ENCODE data around the gene TOPBP1. TPM values are rescaled to one million over a fixed set of nuclear protein-coding genes. Genes with fewer than 3 reads are reported as not detected.

The TOPBP1 gene
- total RNA-seq, 1 donor from 2014 or later, result 10.6 TPM

DNA sequence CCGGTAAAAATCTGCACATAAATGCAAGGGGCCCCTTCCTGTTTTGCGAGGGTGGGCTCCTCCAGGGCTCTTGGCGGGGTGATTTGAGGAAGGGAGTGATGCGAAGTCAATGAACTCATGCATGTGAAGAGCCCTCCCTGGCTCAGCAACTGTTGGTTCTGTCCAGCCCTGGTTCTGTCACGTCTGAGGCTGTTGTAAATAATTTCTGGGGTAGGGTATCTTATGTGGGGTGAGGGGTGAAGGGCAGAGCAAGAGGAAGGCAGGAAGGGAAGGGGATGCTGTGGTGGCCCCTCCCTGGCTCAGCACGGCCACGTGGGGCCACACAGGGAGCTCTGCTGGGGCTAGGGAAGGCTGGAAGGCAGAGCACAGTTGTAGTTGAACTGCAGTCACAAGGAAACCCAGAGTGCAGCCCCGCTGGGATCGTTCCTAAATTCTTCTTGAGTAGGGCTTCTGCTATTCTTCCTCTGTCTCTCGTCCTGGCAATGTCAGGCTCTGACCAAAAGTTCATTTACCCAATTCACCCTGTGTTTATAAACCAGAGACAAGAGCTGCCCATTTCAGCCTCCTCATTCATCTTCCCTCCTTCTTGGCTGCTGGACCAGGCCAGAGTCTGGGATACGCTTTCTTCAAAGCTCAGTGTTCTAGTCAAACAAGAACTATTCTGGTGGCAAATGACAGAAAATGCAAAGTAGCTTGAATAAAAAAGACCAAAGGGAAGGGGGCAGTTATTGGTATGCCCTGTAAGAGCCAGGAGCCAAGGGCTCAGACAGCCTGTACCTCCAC is 14.8 kb upstream of the TOPBP1 start:
- intact Hi-C loops (cut with DNase I), result no loop called here
- TF ChIP-seq, protein P1, sequence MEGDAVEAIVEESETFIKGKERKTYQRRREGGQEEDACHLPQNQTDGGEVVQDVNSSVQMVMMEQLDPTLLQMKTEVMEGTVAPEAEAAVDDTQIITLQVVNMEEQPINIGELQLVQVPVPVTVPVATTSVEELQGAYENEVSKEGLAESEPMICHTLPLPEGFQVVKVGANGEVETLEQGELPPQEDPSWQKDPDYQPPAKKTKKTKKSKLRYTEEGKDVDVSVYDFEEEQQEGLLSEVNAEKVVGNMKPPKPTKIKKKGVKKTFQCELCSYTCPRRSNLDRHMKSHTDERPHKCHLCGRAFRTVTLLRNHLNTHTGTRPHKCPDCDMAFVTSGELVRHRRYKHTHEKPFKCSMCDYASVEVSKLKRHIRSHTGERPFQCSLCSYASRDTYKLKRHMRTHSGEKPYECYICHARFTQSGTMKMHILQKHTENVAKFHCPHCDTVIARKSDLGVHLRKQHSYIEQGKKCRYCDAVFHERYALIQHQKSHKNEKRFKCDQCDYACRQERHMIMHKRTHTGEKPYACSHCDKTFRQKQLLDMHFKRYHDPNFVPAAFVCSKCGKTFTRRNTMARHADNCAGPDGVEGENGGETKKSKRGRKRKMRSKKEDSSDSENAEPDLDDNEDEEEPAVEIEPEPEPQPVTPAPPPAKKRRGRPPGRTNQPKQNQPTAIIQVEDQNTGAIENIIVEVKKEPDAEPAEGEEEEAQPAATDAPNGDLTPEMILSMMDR (IDR thresholded peaks at IDR 0.05), result no peak
- Histone ChIP-seq H3K4me1 (no peaks in the 10 kb centered on the region), H3K9me3 (peaks cover 0 to 5% of the 10 kb centered on the region in 2 donors), H3K4me3 (no peak overlapping the region), H3K36me3 (no peaks in the 10 kb centered on the region), H3K27ac (no peak overlapping the region), H3K27me3 (no peaks in the 10 kb centered on the region)
- no peak for DNase-seq (ENCODE audit: low spot score in 2 of 2)

DNA sequence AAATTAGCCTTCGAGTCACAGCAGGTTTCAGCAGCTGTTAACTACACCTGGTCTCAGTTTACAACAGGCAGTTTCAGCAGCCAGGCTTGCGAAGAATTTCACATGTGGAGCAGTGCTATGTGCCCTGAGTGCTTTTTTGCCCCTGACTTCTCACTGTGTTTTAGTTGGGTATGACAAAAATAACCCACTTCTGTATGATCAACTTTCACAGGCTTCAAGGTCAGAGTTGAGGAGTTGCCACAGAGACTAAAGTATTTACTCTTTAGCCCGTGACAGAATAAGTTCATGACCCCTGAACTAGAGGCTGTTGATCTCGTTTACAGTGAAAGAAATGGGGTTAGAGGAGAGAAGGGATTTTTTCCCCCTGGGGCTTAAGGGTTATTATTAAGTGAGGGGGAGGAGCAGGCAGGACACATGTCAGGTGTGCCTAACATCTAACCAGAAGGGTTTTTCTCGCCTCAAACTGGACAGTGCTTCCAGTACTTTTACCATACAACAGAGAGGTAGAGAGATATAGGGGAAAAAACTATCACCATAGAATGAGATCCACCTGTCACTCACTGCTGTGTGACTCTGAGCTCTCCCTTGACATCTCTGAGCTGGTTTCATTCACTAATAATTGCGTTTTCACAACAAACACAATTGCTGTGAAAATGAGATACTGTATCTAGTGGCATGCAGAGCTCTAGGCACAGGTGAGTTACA is 14.0 kb upstream of the TOPBP1 start:
- Histone ChIP-seq H3K4me3 (no peak overlapping the region), H3K27me3 (no peaks in the 10 kb centered on the region), H3K36me3 (no peaks in the 10 kb centered on the region), H3K27ac (no peak overlapping the region), H3K9me3 (peaks cover 0 to 3% of the 10 kb centered on the region in 2 donors), H3K4me1 (no peaks in the 10 kb centered on the region)
- DNase-seq (ENCODE audit: low spot score in 2 of 2), result no peak
- TF ChIP-seq, protein P1 (IDR thresholded peaks at IDR 0.05), result no peak
- intact Hi-C loops (cut with DNase I), result no loop called here

DNA sequence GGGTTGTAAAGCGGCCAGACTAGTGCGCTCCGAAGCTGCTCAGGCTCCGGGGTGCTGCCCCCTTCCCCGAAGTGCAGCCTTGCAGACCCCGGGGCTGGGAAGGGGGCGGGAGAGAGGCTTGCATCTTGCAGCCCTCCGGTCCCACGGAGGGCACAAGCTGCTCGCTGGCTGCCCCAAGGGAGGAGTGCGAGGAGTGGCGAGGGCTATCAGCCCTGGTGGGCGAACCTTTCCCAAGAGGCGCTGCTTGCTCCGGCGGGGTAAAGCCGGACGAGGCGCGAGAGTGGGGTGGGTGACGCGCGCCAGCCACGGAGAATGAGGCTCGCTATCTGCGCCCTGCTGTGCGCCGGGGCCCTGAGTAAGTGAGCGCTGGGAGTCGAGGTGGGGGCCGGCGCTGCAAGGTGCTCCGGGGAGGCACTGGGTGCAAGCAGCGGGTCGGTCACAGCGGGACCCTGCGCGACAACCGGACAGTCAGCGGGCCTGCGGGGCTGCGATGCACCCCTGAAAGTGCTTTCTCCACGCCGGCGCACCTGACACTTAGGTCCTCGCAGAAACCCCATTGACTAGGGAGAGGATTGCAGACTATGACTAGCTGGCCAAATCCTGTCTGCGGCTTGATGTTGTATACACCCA is 12.7 kb upstream of the TOPBP1 start:
- Histone ChIP-seq H3K4me3 (no peak overlapping the region), H3K9me3 (peaks cover 0 to 3% of the 10 kb centered on the region in 2 donors), H3K27ac (no peak overlapping the region), H3K36me3 (no peaks in the 10 kb centered on the region), H3K4me1 (no peaks in the 10 kb centered on the region), H3K27me3 (no peaks in the 10 kb centered on the region)
- TF ChIP-seq, protein P1 (IDR thresholded peaks at IDR 0.05), result no peak
- intact Hi-C loops (cut with DNase I), result no loop called here
- no peak for DNase-seq (ENCODE audit: low spot score in 2 of 2)

DNA sequence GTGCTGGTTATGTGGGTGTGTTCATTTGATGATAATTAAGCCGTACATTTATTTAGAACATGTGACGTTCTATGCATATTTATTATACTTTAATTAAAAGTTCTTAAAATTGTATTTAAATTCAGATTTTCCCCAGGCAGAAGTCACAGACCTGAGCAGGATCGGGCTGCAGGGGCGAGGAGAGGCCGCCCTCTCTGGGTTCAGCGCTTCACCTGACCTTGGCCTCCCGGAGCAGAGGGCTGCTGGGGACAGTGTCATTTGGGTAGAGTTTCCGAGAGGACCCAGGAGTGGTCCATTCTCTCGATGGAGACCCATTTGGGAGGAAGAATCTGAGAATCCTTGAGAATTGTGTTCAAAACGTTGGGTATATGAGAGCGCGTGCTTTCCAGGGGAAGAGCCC is 12.0 kb upstream of the TOPBP1 start:
- intact Hi-C loops (cut with DNase I), result no loop called here
- no peaks in the 10 kb centered on the region for H3K4me1 ChIP-seq
- H3K4me3 ChIP-seq, result no peak overlapping the region
- H3K9me3 ChIP-seq, result peaks cover 0 to 1% of the 10 kb centered on the region in 2 donors
- TF ChIP-seq, protein P1 (IDR thresholded peaks at IDR 0.05), result no peak
- H3K36me3 ChIP-seq, result no peaks in the 10 kb centered on the region
- DNase-seq (ENCODE audit: low spot score in 2 of 2), result no peak
- H3K27ac ChIP-seq, result no peak overlapping the region
- H3K27me3 ChIP-seq, result no peaks in the 10 kb centered on the region

DNA sequence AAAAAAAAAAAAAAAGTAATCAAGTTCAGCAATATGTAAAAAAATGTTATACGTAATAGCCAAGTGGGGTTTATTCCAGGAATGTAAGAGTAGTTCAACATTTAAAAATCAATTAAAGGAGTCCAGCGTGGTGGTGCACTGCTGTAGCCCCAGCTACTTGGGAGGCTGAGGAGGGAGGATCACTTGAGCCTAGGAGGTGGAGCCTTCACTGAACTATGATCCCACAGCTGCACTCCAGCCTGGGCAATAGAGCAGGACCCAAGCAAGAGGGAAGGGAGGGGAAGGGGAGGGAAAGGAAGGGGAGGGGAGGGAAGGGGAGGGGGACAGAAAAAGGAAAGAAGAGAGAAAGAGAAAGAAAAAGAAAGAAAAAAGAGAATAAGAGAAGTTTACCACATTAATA is 10.7 kb upstream of the TOPBP1 start:
- Histone ChIP-seq H3K27ac (no peak overlapping the region), H3K4me3 (no peak overlapping the region), H3K4me1 (no peaks in the 10 kb centered on the region), H3K36me3 (no peaks in the 10 kb centered on the region), H3K9me3 (no peaks in the 10 kb centered on the region), H3K27me3 (no peaks in the 10 kb centered on the region)
- DNase-seq (ENCODE audit: low spot score in 2 of 2), result no peak
- TF ChIP-seq, protein P1 (IDR thresholded peaks at IDR 0.05), result no peak
- intact Hi-C loops (cut with DNase I), result no loop called here
